NCI-H2081 (cell line): ENCODE measurements around the gene BCAS1.

Experiments used
- DNase-seq, 2 experiments: peaks; one replicate each; lab custom pipeline; 2025; lab: John Stamatoyannopoulos, UW

Gene BCAS1

DNA sequence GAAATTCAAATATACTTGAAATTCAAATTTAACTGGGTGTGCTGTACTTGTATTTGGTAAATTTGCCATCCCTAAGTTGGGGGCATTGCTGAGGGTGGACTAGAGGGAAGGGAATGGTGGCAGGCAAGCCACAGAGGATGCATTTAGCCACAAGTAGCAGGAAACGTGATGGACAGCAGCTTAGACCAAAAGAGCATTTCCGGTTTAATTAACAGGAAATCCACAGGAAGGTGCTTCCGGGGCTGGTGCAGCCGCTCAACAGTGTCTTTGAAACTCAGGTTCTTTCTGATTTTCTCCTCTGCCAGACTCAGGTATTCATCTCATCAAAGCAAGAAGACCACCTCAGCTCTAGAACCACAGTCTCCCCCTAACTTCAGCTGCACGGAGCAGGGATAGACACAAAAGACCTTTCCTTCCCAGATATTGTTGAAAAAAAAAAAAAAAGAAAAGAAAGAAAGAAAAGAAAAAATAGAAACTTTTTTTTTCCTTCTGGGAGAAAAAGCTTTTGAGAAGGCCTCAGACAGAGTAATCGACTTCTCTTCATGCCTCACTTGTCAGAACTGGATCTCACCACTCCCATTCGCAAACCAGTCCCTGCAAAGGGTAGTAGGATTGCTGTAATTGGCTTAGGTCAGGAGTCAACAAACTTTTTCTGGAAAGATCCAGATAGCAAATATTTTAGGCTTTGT is 8.0 kb upstream of the BCAS1 start:
- no peak for DNase-seq

DNA sequence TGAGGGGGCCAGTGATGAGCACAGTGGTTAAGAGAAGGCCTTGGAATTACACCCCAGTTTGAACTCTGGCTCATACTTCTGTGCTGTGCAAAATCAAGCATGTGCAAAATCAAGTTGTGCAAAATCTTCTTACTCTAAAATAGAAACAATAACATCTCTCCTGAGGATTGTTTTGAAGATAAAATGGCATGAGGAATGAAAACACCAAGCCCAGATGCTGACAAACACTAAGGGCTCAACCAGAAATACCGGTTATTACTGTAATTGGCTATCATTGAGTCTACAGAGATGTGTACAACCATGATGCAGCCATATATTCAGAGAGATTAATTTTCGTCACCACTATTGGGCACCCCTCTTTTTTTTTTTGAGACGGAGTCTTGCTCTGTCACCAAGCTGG is 5.9 kb upstream of the BCAS1 start:
- no peak for DNase-seq

DNA sequence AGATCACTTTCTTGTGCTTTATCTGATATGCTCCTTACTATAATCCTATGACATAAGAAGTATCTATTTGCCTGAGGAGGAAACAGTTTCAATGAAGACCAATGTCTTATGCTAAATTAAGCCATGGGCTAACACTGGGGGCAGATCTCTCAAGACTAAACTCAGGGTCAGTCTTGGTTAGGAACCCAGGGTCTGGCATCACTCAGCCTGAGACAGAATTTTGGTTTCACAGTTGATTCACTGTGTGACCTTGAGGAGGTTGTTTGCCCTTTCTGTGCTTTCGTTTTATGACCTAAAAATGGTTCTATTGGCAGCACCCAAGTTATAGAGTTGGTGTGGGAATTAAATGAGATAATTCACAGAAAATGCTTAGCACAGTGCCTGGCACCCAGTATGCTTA is 4.9 kb upstream of the BCAS1 start:
- no peak for DNase-seq

DNA sequence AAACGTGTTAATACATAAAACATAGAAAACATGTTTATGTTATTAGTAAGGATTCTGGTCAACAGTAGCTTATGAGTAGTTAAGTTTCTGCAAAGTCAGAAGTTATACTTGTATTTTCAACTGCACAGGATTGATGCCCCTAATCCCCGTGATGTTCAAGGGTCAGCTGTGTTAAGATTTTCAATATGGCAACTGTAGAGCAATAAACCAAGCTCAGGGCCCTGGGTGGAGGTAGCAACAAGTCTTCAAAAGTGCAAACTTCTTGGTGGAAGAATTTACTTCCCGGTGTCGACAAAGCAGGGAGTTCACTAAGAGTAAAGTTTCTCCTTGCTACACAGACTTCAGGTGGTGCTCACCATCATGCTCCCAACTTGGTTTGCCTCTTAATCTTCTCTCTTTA is 4.1 kb upstream of the BCAS1 start:
- DNase-seq: no peak

DNA sequence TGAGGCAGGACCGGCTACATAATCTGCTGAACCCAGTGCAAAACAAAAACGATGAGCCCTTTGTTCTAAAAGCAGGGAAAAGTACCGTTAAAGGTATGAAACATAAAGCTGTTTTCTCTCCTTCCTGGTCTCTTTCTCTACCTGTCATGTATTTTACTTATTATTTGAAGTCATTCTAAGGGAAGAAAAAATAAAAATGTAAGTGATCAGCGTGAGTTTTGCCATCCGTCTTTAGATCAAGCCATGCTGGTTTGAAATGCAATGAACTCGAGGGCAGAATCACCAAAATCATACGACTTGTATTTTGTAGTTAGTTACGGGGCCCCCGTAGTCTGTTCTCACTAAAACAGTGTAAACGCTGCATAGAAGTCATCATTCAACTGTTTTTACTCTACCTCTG is 2.9 kb upstream of the BCAS1 start:
- no peak for DNase-seq

DNA sequence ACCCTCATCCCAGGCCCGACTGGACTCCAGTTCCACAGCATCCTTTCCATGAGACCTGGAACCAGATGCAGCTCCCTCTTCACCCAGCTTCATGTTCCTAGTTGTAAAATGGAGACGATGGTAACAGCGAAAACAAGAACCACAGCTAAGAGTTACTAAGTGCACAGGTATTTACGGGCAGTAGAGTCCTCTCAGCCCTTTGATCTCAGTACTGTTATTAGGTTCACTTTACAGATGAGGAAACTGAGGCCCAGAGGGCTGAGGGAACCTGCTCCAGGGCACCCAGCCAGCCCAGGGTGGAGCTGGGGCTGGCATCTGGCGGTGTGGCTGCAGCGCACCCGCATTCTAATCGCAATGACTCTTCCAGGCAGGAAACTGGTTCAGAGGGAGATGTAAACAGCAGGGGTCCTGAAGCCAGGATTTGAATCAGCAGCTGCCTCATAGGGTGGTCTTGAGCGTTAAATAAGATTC is 858 bp downstream of the BCAS1 start:
- DNase-seq: no peak

DNA sequence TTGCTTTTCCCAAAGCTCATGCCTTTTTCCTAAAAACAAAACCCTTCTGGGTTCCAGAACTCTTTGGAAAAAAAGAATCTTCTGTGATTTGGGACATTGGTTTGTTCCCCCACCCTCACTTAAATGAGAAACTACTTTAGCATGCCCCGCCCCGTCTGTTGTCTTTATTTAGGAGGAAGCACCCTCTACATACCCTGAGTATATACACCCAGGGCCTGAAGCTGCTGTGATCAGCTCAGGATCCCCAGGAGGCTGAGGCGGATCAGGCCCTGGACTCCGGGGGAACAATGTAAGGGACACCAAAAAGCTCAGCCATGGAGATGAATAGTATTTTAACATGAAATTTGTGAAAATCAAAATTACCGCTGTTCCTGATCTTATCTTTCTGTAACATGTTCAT is 1.4 kb downstream of the BCAS1 start:
- DNase-seq: no peak

DNA sequence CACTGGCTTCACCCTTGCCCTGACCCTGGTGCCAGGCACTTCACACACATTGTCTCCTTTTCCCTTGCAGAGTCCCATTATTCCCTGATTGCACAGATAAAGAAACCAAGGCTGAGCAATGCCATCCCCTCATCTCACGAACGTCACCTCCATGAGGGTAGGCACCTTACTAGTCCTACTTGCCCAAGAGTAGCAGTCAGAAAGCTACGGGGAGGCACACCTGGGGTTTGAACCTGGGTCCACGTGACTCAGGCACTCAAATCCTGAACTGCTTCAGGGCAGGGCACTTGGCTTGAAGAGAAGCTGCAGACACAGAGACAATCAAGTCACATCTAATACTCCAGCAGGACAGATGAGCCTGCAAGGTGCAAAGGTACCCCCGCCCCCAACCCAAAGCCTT is 1.9 kb downstream of the BCAS1 start:
- no peak for DNase-seq

DNA sequence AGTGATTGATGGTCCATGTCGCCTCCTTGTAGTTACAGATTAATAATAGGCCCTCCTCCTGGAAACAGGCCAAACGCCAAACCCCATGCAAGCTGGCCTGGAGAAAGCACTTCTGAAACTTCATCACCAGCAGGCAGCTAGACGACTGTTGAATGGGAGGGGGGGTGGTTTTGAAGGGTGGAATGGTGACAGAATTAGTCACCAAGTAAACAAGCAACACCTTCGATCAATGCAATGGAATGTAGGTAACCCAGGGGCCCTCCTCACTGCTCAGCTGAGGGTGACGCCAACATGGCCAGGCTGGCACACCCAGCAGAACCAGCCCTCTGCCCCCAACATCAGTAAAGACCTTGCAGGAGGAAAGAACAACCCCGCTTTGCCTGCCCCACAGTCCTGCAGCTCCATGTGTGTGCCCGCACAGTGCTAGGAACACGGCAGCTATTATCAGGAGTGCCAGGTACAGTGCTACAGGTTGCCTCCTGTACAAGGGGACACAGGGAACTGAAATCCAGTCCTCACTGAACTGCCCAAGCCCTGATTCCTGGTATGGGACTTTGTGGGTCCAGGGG is 2.7 kb downstream of the BCAS1 start:
- no peak for DNase-seq

DNA sequence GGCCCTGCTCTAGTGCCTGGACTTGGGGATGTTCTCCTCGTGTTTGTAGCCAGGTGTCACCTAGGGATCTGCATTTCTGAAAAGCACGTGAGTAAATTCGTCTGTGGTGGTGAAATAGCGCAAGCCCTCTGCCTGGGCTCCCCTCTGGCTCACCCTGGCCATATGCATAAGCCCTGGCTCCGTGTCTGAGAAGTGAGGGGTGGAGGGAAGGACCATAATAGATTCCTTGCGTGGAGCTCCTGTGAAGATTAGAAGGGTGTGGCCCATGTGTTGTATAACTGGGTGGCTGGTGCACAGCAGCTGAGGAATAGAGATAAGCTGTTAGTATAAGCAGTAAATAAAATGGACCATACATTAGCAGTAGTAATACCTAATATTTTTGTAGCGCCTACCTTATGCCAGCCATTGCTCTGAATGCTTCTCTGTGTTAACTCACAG is 4.8 kb downstream of the BCAS1 start:
- DNase-seq: no peak

DNA sequence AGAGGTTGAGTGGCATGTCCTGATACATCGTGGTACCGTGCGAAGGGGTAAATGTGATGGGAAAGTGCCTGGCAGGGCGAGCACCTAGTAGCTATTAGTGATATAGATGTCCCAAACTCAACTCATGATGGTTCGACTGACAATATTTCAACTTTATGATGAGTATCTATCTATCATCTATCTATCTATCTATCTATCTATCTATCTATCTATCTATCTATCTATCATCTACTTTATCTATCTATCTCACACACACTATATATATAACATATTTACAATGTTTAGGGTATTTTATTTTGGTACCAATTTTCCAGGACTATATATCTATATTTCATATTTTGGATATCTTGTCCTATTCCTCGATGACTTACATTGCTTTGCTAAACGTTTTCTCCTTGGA is 5.5 kb downstream of the BCAS1 start:
- no peak for DNase-seq

DNA sequence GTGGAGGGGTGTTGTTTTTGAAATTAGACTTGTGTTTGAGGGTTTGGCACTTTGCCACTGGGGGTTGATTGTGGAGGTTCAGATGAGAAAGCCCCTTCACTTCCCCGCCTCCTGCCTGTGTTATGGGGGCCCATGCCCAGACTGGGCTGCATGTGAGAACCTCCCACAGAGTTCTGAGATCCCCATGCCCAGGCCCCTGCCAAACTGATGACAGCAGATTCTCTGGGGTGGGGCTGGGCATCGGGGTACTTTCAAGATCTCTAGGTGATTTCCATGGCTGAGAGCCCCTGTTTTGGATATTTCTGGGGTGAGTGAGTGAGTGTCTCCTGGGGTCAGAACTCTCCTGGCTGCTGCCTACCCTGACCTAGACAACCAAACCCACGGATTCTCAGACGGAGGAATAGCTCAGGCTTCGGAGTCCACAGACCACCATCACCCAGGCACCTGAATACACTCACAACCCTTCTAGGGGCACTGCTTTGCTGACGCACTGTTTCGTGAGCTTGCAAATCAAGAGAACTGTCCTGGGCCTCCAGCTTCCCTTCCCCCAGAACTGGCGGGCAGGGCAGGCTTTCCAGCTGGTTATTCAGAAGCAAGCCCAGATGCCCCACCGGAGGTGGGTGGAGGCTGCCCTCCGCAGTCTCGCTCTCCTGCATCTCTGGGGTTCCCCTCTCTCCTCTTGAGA is 6.3 kb downstream of the BCAS1 start:
- DNase-seq: no peak

DNA sequence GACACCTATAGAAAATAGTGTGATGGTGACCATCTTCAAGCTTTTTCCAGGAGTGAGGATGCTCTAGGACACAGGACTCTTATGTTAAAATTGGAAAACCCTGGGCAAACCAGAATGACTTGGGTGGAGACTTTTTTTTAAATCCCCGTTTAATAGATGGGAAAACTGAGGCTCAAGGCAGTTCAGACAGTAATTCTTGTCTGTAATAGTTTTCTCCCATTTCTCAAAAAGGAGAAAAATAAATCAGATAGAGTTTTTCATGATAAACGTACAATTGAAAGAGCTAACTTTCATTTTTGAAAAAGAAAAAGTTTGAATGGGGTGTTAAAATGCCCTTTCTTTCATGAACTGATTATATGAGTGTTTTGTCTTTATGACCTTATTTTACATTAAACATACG is 6.8 kb downstream of the BCAS1 start:
- DNase-seq: no peak

DNA sequence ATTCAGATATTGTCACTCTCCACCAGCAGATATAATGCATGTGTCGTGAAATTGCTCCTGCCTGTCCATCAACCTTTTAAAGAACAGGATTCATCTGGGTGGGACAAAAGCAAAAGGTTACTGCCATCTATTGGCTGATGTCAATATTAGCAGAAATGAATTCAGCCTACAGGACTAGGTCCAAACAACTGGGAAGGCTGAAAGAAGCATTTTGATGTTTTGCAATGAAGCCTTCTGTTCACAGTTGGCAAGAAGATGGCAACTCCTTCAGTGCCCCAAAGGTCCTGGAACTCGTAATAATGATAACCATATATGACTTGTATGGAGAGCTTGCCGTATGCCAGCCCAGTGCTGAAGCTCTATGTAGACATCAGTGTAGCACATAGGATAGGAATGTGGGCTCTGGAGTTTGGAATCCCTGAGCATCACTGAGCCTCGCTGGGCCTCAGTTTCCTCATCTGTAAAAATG is 7.5 kb downstream of the BCAS1 start:
- peak in 1 of 2 experiments; percentile 22 for DNase-seq

DNA sequence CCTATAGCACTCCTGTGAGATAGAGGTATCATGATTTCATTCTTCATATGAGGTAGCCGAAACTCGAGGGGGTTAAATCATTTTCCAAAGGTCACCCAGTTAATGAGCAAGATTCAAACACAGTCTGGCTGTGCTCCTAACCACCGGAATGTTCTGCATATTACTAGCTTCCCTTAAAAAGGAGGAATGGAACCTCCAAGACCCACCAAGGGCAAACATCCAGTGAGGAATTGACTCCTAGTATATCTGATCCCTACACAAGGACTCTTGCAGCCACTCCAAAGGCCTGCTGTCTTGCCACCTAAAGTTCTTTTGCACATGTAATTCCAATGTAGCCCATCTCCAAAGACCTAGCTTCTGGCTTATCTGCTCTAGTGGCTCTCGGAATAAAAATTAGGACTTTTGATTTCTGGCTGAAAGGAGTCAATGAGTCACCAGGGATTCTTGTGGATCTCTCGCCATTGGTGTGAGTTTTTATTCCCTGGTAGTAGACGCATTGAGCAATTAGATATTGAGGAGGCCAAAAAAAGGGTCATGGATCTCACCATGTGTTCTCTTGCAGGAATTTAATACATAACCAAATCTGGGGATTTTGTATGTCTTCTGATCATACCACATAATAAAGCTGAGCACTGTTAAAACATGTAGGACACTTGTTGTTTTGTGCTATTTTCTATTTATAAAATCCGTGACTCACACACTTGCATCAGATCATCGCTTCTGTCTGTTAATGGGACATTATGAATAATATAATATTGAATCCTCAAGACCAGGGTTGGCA is 9.1 kb downstream of the BCAS1 start:
- DNase-seq: no peak

DNA sequence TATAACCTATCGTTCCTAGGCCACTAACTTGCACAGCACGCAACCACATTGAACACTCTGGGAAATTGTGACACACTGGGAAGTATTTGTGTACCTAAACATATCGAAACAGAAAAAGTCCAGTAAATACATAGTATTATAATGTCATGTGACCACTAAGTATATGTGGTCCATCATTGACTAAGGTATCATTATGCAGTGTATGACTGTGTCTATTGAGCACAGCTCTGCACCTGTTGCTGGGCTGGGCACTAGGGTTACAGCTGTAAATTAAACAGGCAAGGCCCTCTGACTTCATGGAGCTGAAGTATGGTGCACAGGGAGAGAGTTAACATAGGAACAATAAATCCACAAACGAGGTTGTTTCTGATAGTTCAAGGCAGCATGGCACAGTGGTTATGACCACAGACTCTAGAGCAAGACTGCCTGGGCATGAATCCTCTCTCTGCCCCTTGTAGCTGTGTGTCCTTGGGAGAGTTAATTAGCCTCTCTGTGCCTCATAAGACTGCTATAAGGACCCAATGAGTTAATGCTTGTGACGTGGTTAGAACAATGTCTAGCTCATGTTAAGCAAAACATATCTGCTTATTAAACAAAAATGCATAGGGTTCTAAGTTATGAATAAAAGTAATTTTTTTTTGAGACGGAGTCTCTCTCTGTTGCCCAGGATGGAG is 10.6 kb downstream of the BCAS1 start:
- DNase-seq: no peak

DNA sequence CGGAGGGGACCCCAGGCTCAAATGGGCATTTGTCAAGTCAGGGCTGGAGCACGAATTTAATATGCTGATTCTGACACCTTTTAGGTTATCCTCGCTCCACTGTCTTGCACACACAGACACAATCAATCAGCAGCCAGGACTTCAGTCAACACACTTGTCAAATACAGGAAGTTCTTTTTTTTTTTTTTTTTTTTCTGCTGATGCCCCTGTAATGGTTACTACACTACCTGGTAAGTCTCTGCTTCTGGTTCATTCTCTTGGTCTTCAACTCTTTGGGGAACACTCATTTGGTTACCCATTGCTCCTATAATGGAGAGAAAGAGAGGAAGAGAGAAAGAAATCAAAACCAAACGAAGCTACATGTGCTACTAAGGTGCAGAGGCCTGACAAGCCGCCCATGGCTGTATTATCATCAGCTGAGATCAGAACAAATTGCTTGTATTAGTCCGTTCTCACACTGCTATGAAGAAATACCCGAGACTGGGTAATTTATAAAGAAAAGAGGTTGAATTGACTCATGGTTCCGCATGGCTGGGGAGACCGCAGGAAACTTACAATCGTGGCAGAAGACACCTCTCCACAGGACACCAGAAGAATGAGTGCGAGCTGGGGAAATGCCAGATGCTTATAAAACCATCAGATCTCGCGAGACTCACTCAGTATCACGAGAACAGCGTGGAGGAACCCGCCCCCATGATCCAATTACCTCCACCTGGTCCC is 11.8 kb downstream of the BCAS1 start:
- DNase-seq: no peak

DNA sequence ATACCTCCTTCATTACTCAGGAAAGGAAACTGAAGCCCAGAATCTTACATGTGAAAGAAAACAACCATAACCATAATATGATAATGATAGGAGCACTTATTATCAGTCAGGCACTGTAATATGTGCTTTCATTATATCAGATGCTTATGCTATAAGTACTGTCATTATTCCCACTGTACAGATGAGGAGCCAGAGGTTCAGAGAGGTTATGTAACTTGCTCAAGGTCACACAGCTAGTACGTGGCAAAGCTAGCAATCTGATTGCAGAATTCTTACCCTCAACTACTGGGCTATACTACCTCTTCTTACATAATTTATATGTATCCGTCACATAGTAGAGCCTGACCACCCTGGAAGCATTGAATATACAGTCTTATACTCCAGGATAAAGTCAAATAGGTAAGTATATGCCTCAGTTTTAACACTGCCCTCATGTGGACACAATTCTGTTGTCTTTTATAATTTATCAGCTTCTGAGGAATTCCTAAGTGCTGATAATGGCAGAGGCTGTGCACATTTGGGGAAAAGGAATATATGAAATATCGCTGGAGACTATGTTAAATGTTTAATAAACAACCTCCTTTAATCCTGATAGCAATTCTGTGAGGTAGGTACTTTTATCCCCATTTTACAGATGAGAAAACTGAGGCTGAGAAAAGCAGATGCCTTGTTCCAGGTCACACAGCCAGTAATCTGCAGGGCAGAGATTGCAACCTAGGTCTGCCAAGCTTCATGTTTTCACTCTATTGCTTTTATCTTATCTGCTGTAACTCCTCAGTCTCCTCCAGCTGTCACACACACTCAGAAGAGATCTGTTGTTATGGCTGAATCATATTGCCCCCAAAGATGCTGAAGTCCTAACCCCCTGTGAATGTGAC is 13.4 kb downstream of the BCAS1 start:
- DNase-seq: no peak

DNA sequence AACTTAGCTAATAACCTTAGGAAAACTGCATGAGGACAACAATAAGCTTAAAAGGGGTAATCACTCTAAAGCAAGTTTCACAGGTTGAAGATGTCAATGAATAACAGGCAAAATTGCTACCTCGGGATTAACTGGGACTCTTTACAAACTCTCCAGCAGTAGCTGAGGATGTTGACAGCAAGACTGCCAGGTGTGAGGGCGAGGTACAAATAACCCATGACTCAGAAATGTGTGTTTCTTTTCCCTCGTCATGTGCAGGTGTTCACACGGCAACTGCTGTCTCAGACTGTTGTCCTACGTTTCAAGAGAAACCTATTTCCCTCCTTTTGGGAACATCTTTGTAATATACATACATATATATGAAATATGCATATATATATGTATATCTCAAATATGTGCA is 15.9 kb downstream of the BCAS1 start:
- DNase-seq: no peak

DNA sequence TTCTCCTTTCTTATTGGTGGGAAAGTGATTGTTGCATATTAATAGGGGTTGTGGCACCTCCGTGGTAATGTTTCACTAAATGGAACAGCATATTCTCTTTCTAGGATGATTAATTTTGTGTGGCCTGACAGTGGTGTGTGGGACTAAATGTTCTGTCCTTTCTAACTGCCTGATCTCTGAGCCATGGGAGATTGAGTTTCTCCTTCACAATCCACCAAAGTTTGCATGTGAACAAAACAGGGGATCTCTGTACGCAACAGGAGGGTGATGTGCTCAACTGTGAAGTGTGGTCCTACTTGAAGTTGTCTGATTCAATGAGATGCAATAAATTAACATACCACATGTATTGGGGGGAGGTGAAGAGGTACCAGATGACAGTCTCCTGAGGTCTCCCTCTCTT is 19.3 kb downstream of the BCAS1 start:
- no peak for DNase-seq
